HepG2 (cell line): ENCODE results near the gene LAPTM4A.

Experiments
- CREM ChIP-seq, 2 experiments: sonication (generic) in 1 of 2; formaldehyde crosslinking in 1 of 2; IDR thresholded peaks; 2 replicates each; pipeline versions ENCODE4 v1.4.0 to v1.6.1; 2016 to 2020; ENCODE audit warnings: antibody characterized with exemption in 1 of 2, mild to moderate bottlenecking in 1 of 2, missing genetic modification reagents in 1 of 2
- NFIC ChIP-seq: IDR thresholded peaks from 2 replicates; pipeline ENCODE4 v1.6.1; 2012; ENCODE audit warnings: mild to moderate bottlenecking, low read length, inconsistent platforms
- PATZ1 ChIP-seq: sonication (generic); formaldehyde crosslinking; IDR thresholded peaks from 2 replicates; pipeline ENCODE4 v1.4.0; 2020; ENCODE audit warnings: missing genetic modification reagents
- SETDB1 ChIP-seq: sonication (generic); formaldehyde crosslinking; IDR thresholded peaks from 2 replicates; pipeline ENCODE4 v1.5.1; 2020; ENCODE audit warnings: missing genetic modification reagents, mild to moderate bottlenecking, borderline replicate concordance
- SP2 ChIP-seq: sonication (generic); formaldehyde crosslinking; IDR thresholded peaks from 2 replicates; pipeline ENCODE4 v1.5.1; 2020; ENCODE audit warnings: mild to moderate bottlenecking, missing genetic modification reagents
- TGIF2 ChIP-seq: IDR thresholded peaks from 2 replicates; pipeline ENCODE4 v1.6.1; 2016; ENCODE audit warnings: control low read depth, missing compliant biosample characterization
- YY1 ChIP-seq: IDR thresholded peaks from 2 replicates; pipeline ENCODE4 v1.6.1; 2011; ENCODE audit warnings: low read length, low read depth, moderate library complexity, mild to moderate bottlenecking; ENCODE audit not compliant: insufficient read depth, insufficient replicate concordance
- ZNF138 ChIP-seq: sonication (generic); formaldehyde crosslinking; IDR thresholded peaks from 2 replicates; pipeline ENCODE4 v1.5.0; 2020; ENCODE audit warnings: mild to moderate bottlenecking, low read depth, missing genetic modification reagents
- ZNF274 ChIP-seq: sonication (generic); formaldehyde crosslinking; IDR thresholded peaks from 2 replicates; pipeline ENCODE4 v1.5.1; 2020; ENCODE audit warnings: mild to moderate bottlenecking, missing genetic modification reagents
- ZNF609 ChIP-seq: sonication (generic); formaldehyde crosslinking; IDR thresholded peaks from 2 replicates; pipeline ENCODE4 v1.4.0; 2020; ENCODE audit warnings: mild to moderate bottlenecking, missing genetic modification reagents, borderline replicate concordance
- ZNF747 ChIP-seq: sonication (generic); formaldehyde crosslinking; IDR thresholded peaks from 2 replicates; pipeline ENCODE4 v1.8.1; 2023; ENCODE audit warnings: missing genetic modification reagents, mild to moderate bottlenecking, borderline replicate concordance

- TF ChIP-seq SETDB1 (CRISPR knock-in tag) (no peak), YY1 (no peak), ZNF609 (CRISPR knock-in tag) (no peak), PATZ1 (CRISPR knock-in tag) (no peak), ZNF274 (CRISPR knock-in tag) (no peak), SP2 (CRISPR knock-in tag) (no peak), ZNF747 (CRISPR knock-in tag) (no peak), CREM (IDR thresholded peaks at IDR 0.05) (no peak), CREM (CRISPR knock-in tag; IDR thresholded peaks at IDR 0.05) (no peak), ZNF138 (CRISPR knock-in tag) (no peak), TGIF2 (no peak), NFIC (no peak)
Measured at GRCh38 chr2:20019747-20020146, 31.7 kb downstream of the LAPTM4A start.
